Measurements from ENCODE around the gene PIP5K1C.

The PIP5K1C gene

GRCh38 chr19:3614858-3615505 lies 85.3 kb downstream of the PIP5K1C start:
- no peak for DNase-seq (ENCODE audit: low spot score)
- in situ Hi-C loops (cut with MboI; ENCODE audit: low sequenced_read_pairs, unreplicated experiment), result no loop called here
- TF ChIP-seq CTCF (IDR thresholded peaks at IDR 0.05; ENCODE audit: borderline replicate concordance, control extremely low read depth, extremely low read depth, insufficient read depth, missing control alignments), result no peak

GRCh38 chr19:3613818-3614661 lies 86.2 kb downstream of the PIP5K1C start:
- no peak for DNase-seq (ENCODE audit: low spot score)
- in situ Hi-C loops (cut with MboI; ENCODE audit: low sequenced_read_pairs, unreplicated experiment), result no loop called here
- no peak for TF ChIP-seq CTCF (IDR thresholded peaks at IDR 0.05; ENCODE audit: borderline replicate concordance, control extremely low read depth, extremely low read depth, insufficient read depth, missing control alignments)

- in situ Hi-C loops (cut with MboI; ENCODE audit: low sequenced_read_pairs, unreplicated experiment), result no loop called here
- TF ChIP-seq CTCF (IDR thresholded peaks at IDR 0.05; ENCODE audit: borderline replicate concordance, control extremely low read depth, extremely low read depth, insufficient read depth, missing control alignments), result no peak
- no peak for DNase-seq (ENCODE audit: low spot score)
Observed at GRCh38 chr19:3612901-3613741, 87.1 kb downstream of the PIP5K1C start.

GRCh38 chr19:3612330-3612729 lies 87.9 kb downstream of the PIP5K1C start:
- no peak for DNase-seq (ENCODE audit: low spot score)
- in situ Hi-C loops (cut with MboI; ENCODE audit: low sequenced_read_pairs, unreplicated experiment), result no loop called here
- TF ChIP-seq CTCF (IDR thresholded peaks at IDR 0.05; ENCODE audit: borderline replicate concordance, control extremely low read depth, extremely low read depth, insufficient read depth, missing control alignments), result no peak

DNA sequence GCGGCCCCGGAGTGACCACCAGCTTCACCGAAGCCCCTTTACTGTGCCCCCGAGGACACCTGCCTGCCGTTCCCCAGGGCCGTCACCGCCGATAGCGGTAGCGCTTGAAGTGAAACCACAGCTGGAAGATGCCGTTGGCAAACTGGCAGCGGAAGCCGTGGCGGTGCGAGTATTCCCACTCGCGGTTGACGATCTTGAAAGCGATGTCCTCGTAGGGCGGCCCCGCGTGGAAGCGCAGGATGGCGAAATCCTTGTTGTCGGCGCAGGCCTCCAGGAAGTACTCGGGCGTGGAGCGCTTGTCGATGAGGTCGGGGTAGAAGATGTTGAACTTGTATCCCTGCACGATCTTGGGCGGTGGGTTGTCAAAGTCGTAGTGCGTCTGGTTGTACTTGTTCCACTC lies 88.4 kb downstream of the PIP5K1C start:
- TF ChIP-seq CTCF (IDR thresholded peaks at IDR 0.05; ENCODE audit: borderline replicate concordance, control extremely low read depth, extremely low read depth, insufficient read depth, missing control alignments), result no peak
- DNase-seq (ENCODE audit: low spot score), result no peak
- in situ Hi-C loops (cut with MboI; ENCODE audit: low sequenced_read_pairs, unreplicated experiment), result no loop called here
